Cerebellar nuclear complex (tissue), 1 donor: ENCODE results near the gene EXD3.

ENCODE experiments used
- DNase-seq, 2 experiments: peaks; one replicate each; lab custom pipeline; 2025; lab: John Stamatoyannopoulos, UW

The EXD3 gene

DNA sequence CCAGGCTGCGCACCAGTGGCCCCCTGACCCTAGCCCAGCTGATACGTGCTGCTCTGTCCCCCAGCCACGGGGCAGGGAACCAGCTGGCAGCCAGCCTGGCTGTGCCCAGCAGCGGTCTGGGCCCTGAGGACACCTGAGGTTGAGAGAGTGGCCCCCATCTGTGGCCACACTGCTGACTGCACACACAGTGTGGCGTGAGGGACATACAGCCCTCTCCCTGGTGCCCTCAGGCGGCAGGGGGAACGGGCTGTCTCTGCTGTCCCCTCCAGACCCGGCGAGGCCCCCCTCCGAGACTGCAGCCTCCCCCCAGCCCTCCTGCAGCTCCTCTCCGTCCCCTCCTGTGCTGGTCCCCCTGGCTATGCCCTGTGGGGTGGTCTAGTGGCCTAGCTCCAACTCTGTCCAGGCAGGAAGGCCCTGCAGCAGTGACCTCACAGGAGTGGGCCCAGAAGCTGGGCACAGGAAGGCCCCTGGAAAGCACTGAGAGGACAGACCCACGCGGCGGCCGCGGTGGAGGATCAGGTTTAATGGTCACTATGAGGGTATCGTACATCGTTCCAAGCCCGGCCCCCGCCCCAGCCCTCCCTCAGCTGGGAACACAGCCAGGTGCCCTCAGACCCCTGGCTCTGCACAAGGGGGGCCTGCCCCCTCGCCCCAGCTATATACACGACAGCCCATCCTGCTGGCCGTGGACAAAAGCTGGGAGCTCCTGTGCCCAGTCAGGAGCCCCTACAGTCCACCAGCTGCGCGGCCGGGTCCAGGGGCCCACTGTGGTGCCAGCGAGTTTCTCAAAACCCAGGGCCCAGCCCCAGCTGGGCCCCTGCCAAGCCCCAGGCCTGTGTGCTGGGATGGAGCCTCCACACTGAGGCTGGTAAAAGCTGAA lies 25.0 kb upstream of the EXD3 start:
- no peak for DNase-seq

DNA sequence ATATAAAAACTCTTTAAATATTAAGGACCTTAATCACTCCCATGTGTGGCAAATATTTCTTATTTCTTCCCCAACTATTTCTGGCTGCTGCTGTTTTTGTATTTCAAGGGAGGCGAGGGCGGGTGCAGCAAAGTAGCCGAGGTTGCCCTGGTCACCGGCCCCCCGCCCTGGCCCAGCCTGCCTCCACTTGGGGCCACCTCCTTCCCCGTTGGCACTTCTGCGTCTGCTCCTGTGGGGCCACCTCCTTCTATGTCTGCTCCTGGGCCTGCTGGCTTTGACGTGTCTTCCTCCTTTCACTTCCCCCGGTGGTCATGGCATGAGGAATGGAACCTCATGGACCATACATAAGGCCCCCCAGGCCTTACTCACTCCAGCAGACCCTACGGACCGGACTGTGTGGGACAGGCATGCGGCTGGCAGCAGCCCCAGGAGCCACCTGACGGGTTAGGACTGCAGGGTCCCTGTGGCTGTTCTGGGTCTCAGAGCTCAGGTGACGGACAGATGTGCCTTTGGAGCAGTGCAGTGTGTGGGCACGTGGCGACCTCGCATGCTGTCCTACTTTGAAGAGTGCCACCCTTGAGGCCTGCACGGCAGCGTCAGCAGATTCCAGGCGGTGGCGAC lies 24.0 kb upstream of the EXD3 start:
- DNase-seq = no peak

DNA sequence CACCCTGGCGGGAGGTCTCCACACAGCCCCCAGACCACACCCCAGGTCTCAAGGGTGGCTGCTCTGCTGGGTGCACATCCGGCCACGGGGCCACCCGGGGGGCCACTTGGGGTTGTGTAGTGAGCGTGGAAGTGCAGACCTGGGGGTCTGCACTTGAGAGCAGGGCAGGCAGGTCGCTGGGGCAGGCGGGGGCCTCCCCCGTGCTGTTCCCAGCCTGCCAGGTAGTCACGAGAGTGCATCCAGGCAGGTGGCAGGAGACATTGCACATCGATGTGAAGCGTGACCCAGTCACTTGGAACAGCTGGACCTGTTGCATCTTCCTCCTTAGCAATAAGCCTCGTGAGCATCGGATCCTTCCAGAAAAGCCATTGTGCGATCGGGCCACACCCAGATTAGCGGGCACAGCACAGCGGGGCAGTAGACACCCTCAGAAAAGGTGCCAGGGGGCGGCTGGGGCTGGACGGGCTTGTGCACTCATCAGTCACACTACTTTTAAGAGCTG lies 23.0 kb upstream of the EXD3 start:
- no peak for DNase-seq

DNA sequence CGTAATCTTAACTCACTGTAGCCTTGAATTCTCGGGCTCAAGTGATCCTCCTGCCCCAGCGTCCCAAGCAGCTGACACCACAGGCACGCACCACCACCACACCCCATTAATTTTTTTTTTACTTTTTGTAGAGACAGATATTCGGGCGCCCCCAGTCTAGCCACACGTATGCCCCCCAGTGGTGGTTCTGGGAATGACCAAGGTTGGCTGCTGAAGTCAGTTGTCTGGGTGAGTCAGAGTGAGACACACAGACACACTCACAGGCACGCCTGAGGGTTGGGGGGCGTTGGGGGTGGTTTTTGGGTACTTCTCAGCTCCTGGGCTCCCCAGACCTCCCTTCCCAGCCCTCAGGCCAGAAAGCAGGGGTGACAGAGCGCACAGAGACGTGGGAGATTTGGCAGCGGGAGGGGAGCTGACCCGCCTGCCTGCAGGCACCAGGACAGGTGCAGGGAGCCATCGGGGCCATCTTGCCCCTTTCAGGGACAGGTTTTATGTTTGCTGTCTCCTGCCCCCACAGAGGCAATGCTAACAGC lies 22.4 kb upstream of the EXD3 start:
- no peak for DNase-seq

DNA sequence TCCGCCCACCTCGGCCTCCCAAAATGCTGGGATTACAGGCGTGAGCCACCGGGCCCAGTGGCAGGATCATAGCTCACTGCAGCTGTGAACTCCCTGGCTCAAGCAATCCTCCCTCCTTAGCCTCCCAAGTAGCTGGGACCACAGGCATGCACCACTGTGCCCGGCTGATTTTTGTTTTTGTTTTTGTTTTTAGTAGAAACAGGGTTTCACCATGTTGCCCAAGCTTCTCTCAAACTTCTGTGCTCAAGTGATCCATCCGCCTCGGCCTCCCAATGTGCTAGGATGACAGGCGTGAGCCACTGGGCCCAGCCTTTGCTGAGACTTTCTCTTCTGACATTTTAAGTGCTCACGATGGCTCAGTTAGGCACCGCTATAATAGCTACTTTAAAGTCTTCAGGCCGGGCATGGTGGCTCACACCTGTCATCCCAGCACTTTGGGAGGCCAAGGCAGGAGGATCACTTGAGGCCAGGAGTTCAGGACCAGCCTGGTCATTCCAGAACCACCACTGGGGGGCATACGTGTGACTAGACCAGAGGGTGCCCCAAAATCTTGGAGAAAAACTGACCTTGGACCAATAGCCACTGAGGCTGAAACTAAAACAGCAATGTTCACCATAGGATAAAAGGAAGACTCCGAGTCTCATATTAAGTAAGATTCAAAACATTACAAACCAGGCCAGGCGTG lies 21.3 kb upstream of the EXD3 start:
- DNase-seq = no peak

DNA sequence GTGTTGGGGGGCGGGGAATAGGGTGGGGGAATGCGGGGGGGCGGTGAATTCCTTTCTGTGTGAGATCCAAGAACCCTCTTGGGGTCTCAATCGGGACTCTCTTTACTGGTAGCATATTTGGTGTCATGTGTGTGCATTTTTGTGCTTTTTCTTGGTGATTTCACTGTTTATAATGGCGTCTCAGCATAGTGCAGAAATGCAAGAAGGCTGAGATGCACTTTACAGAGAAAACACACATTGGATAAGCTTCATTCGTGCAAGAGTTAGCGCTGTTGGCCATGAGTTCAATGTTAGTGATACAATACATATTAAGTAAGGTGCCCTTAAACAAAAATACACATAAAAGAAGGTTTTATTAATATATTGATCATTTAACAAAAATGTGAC lies 19.0 kb upstream of the EXD3 start:
- no peak for DNase-seq

DNA sequence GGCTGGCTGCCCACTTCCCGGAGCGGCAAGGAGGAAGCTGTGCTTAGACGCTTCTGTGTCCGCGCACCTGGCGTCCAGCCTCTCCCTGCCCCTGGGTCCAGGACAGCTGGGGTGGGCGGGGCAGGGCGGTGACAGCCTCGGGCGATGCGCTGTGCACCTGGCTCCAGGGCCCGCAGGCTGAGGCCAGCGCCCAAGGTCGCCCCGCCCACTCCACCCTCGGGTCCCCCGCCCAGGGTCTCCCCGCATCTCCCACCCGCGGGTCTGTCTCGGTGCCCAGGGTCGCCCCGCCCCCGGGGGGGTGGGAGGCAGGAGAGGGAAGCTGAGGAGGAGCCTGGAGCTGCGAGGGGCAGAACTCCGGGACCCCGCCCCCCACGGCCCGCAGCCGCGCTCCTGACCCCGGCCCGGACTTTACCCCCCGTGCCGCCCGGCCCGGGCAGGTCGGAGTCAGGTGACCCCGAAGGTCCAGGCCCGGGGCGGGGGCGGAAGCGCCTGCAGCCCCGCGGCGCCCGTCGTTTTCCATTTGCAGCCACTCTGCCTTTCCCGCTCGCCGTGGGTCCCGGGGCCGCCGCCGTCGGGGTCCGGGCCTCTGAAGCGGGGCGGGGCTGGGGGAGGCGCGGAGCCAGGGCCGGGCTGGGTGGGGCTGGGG lies 18.4 kb upstream of the EXD3 start, which contains the start of gene ENTPD8:
Gene ENTPD8 (minus strand): TSS at position 69 of the 646 bp plus-strand sequence. CDS start 3,072 bp downstream, outside the sequence.
- DNase-seq = no peak

DNA sequence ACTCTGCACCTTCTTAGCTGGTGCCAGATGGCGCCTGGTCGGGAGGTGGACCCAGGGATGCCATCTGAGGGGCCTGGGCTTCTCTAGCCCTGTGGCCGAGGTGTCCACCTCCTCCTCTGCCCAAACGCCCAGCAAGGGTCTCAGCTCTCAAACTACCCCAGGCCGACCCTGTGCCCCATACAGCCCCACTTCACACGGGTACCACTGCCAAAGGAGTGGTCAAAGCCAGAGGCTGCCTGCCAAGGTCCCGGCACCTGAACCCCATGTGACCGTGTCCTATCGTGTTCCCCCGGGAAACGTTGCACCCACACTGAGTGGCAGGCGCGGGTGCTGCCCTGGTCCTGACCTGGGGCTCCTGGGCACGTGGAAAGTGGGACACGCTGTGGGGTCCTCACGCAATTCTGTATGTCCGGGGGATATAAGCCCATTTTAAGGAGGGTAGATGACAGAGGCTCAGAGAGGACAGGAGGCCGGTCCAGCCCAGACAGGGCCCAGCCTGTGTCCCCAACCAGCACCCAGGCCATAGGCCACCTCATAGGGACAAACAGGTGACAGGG lies 16.3 kb upstream of the EXD3 start:
- DNase-seq = no peak

DNA sequence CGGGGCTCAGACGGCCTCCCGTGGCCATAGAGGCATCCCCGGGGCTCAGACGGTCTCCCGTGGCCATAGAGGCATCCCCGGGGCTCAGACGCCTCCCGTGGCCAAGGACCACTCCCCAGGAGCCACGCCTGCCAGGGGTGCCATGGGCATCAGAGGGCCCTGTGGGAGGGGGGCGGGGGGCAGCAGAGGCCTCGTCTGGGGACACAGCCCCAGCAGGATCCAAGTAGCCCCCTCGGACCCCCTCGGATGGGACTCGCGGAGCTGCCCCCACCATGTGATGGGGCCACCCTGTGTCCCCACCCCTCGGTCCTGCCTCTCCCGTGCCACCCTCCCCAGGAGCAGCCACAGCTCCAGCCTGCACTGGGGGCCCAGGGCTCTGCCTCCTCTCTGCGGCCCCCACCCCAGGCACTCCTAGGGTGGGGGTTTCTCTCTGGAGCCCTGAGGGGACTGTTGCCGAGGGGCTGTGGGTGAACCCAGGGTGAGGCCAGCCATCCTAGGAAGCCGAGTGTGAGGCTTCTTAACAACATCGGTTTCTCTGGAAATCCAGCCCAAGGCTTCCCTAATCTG lies 15.7 kb upstream of the EXD3 start:
- no peak for DNase-seq

DNA sequence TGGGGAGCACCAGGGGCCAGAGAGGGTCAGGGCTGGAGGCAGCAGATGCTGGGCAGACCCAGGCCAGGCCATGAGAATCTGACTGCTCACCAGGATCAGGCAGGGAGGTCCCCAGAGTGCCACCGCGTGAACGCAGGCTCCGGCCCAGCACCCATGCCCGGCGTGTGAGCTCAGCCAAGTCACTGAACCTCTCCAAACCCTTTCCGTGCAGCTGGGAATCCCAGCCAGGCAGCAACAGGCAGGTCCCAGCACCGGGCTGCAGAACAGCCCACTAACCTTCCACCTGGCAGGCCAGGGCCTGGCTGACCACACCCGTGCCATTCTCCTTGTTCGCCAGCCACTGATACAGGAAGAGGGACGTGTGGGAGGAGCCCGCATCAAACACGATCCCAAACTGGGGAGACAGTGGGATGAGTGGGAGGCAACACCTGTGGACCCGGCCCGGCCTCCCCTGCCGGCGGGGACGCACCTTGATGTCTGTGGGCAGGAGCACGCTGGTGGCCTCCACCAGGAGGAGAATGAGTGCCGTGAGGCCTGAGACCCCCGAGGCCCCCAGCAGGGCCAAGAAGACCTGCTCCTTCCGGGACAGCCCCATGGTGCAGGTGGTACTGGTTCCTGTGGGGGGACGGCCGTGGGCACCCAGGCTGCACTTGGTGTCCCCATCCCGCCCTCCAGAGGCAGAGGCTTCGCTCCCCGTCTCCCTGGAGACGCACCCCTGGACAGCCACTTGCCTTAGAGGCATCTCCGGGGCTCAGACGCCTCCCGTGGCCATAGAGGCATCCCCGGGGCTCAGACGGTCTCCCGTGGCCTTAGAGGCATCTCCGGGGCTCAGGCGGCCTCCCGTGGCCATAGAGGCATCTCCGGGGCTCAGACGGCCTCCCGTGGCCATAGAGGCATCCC lies 15.0 kb upstream of the EXD3 start:
- no peak for DNase-seq

DNA sequence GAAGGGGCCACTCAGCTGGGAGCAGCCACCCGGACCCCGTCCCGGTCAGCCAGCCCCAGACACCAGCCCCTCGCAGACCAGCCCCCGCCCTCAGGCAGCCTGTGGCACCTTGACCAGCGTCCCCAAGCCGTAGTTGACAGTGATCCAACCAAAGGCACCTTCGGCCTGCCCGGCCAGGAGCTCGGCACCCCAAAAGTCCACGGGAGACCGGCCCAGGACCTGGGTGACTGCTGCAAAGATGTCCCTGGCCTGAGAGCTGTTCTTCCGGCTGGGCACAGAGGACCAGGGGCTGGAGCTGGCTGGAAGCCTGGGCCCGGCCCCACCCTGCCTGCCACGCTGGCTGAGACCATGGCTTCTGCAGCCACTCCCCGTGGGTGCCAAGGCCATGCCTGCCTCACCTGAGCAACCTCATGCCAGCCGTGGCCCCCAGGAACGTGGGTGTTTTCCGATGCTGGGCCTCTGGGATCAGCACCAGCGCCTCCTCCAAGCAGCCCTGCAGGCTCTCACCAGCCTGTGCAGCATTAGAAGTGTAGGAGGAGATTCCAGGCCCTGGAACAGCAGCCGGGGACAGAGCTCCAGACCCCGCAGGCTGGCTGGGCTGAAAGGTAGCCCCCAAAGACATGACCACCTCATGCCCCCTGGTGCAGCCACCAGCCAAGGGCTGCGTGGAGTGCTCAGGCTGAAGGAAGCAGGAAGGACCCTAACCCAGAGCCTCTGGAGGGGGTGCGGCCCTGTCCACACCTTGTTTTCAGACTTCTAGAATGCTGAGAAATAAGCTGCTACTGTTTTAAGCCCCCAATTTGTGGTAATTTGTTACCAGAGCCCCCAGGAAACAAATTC lies 14.0 kb upstream of the EXD3 start:
- DNase-seq = no peak

DNA sequence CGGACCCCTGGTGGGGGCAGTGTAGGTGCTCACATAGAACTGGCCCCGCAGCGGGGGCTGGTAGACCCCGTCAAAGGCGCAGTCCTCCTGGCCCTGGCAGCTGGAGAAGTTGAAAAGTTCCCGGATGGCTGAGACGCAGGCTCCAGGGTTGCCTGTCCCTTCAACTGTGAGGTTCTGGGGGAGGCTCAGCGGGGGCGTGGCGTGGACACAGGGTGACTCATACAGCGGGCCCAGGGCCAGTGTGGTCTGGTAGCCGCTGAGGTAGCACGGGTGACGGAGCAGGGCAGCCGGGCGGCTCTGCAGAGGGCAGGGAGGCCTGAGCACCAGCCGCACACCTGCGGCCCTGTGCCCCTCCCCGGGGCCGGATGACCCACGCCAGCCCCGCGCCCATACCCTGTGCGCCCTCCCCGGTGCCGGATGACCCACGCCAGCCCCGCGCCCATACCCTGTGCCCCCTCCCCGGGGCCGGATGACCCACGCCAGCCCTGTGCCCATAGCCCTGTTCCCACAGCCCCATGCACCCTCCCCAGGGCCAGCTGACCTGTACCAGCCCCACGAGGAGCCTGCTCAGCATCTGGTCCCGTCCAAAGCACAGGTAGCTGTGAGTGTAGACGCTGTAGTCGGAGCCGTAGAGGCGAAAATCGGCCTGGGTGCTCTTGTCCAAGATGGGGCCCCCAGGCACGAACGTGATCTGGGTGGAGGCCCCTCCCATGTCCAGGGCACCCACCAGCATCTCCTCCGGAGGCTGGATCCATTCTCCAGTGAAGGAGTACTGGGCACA lies 13.2 kb upstream of the EXD3 start:
- DNase-seq = no peak

DNA sequence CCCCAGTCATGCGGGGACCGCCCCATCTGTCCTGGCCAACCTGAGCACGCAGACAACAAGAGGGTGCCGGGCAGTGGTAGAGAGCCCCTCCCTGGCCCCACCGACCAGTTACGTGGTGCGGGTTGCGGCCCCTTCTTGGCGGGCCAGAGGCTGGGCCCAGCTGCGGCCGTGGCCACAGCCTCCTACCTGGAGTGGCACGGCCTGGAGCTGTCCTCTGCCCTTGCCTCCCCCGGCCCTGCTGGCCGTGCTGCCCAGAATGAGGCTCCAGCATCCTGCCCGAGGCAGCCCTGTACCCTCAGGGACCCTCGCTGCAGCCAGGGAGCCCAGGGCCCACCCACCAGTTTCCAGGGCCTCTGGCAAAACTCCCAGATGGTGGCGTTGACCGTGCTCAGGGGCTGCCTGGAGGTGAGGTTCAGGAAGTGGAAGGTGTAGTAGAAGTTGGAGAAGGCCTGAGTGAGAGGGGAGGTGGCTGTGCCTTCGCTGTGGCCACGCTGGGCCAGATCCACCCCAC lies 12.5 kb upstream of the EXD3 start:
- DNase-seq = no peak

DNA sequence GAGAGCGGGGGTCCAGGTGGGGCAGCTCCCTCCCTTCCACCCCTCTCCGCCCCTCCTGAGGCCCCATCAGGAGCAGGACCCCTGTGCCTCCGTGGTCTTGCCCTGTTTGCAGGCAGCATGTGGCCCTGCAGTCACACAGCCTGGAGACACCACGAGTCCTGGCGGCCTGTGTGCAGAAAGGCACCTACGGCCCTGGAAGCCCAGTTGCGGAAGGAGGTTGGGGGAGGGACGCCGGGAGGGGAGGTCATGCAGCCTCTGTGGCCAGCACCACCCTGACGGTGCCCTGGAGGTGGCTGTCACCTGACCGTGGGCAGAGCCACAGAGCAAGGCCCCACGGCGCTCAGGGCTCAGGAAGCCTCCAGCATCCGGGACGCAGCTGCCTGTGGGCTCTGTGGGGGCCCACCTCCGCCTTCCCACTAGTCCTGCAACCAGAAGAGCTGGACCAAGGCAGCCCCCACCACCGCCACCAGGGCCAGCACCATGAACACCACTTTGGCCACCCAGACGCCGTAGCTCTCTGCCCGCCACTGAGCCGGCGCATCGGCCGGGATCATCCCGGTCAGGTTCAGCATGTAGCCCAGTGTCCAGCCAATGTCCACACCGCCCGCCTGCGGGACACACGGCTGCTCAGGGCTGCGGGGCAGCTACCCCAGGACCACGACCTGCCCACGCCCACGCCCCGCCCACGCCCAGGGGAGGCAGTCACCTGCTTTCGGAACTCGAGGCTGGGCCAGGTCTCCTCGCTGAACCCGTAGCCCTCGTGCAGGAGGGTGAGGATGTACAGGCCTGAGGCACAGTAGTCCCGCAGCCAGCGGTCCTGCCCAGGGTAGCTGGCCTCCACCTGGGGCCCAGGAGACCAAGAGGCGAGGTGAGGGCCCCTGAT lies 11.8 kb upstream of the EXD3 start:
- no peak for DNase-seq

DNA sequence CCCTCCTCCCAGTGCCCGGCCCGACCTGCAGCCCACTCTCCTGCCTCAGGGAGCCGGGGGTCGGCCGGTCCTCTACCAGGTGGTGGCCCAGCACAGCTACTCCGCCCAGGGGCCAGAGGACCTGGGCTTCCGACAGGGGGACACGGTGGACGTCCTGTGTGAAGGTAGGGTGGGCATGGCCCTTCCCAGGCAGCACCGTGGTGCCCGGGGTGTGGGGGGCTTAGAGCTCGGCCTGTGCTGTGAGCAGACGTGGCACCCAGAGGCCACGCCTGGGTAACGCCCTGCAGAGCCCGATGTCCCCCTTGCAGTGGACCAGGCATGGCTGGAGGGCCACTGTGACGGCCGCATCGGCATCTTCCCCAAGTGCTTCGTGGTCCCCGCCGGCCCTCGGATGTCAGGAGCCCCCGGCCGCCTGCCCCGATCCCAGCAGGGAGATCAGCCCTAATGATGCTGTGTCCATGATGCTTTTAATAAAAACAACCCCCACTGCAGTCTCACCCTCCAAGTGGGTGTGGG lies 11.0 kb upstream of the EXD3 start:
- DNase-seq = no peak

DNA sequence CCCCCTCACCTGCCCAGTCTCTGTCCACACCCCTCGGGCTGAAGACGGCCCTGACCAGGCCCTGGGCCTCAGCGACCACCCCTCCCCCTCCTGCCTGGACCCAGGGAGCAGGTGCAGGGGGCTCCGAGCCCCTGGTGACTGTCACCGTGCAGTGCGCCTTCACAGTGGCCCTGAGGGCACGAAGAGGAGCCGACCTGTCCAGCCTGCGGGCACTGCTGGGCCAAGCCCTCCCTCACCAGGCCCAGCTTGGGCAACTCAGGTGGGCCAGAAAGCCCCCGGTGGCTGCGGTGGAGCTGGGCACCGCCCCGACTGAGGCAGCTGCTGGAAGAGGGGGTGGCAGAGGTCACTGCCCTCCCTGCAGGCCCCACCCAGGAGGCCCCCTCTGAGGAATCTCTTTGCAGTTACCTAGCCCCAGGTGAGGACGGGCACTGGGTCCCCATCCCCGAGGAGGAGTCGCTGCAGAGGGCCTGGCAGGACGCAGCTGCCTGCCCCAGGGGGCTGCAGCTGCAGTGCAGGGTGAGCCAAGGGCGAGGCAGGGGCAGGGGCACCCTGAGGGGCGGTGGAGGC lies 10.5 kb upstream of the EXD3 start:
- no peak for DNase-seq
